H1 (cell line): ENCODE measurements around the gene TSPAN9.

Source experiments
- EP300 ChIP-seq, 2 experiments: IDR thresholded peaks; 1 replicate in 1 of 2; 2 replicates in 1 of 2; pipeline ENCODE4 v1.6.1; 2011 to 2012; ENCODE audit warnings: low read depth in 2 of 2, low read length in 2 of 2, mild to moderate bottlenecking in 2 of 2, borderline replicate concordance in 1 of 2, inconsistent platforms in 1 of 2, moderate library complexity in 1 of 2
- JUND ChIP-seq: IDR thresholded peaks from 2 replicates; pipeline ENCODE4 v1.6.1; 2011; ENCODE audit warnings: mild to moderate bottlenecking, improper control_type of control experiment, low read length
- KDM5A ChIP-seq: fragments of 200-600 bp; IDR thresholded peaks from 2 replicates; pipeline ENCODE4 v1.7.1; 2012; ENCODE audit warnings: mild to moderate bottlenecking, low read length, inconsistent platforms, mixed read lengths
- MAFK ChIP-seq: IDR thresholded peaks from 2 replicates; pipeline ENCODE4 v1.6.1; 2012; ENCODE audit warnings: low read depth, mild to moderate bottlenecking, improper control_type of control experiment, low read length
- POLR2AphosphoS5 ChIP-seq: IDR thresholded peaks from 2 replicates; pipeline ENCODE4 v1.6.1; 2011; ENCODE audit warnings: low read depth, low read length
- SAP30 ChIP-seq: fragments of 300-600 bp; sonication (generic); IDR thresholded peaks from 2 replicates; pipeline ENCODE4 v1.7.1; 2012; ENCODE audit warnings: low read length, moderate library complexity, mild to moderate bottlenecking, inconsistent platforms; ENCODE audit not compliant: insufficient read depth, insufficient replicate concordance
- SIX5 ChIP-seq: IDR thresholded peaks from 2 replicates; pipeline ENCODE4 v1.6.1; 2011; ENCODE audit warnings: mild to moderate bottlenecking, low read depth, low read length
- TAF1 ChIP-seq: IDR thresholded peaks from 2 replicates; pipeline ENCODE4 v1.6.1; 2011; ENCODE audit warnings: mild to moderate bottlenecking, low read depth, low read length
- YY1 ChIP-seq: IDR thresholded peaks from 2 replicates; pipeline ENCODE4 v1.6.1; 2011; ENCODE audit warnings: low read depth, mild to moderate bottlenecking, low read length
- TF ChIP-seq, protein P1 (sequence below), 3 experiments: IDR thresholded peaks; 1 replicate in 2 of 3; 2 replicates in 1 of 3; pipeline versions ENCODE4 v1.5.1 to v1.6.1; 2011; ENCODE audit warnings: low read length in 3 of 3, mild to moderate bottlenecking in 3 of 3, inconsistent platforms in 2 of 3, low read depth in 1 of 3, moderate library complexity in 1 of 3; ENCODE audit not compliant: insufficient read depth in 1 of 3; ENCODE audit errors: control extremely low read depth in 1 of 3
- TF ChIP-seq, protein P2 (sequence below): IDR thresholded peaks from 2 replicates; pipeline ENCODE4 v1.6.1; 2011; ENCODE audit warnings: low read depth, mild to moderate bottlenecking, low read length; ENCODE audit not compliant: insufficient read depth

- TF ChIP-seq, protein P1, sequence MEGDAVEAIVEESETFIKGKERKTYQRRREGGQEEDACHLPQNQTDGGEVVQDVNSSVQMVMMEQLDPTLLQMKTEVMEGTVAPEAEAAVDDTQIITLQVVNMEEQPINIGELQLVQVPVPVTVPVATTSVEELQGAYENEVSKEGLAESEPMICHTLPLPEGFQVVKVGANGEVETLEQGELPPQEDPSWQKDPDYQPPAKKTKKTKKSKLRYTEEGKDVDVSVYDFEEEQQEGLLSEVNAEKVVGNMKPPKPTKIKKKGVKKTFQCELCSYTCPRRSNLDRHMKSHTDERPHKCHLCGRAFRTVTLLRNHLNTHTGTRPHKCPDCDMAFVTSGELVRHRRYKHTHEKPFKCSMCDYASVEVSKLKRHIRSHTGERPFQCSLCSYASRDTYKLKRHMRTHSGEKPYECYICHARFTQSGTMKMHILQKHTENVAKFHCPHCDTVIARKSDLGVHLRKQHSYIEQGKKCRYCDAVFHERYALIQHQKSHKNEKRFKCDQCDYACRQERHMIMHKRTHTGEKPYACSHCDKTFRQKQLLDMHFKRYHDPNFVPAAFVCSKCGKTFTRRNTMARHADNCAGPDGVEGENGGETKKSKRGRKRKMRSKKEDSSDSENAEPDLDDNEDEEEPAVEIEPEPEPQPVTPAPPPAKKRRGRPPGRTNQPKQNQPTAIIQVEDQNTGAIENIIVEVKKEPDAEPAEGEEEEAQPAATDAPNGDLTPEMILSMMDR (IDR thresholded peaks at IDR 0.05; ENCODE audit: control extremely low read depth in 1 of 3, insufficient read depth in 1 of 3, low read depth in 1 of 3, low read length in 3 of 3), result no peak
- TF ChIP-seq SAP30 (no peak), YY1 (no peak), POLR2AphosphoS5 (no peak), TAF1 (no peak), KDM5A (no peak), SIX5 (no peak), JUND (no peak), MAFK (no peak), EP300 (IDR thresholded peaks at IDR 0.05; ENCODE audit: borderline replicate concordance in 1 of 2, low read depth in 2 of 2, low read length in 2 of 2) (no peak)
- TF ChIP-seq, protein P2, sequence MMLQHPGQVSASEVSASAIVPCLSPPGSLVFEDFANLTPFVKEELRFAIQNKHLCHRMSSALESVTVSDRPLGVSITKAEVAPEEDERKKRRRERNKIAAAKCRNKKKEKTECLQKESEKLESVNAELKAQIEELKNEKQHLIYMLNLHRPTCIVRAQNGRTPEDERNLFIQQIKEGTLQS, result no peak
Observed at GRCh38 chr12:3091038-3091319, 13.8 kb downstream of the TSPAN9 start.
